ENCODE data around the gene KIDINS220. TPM values are rescaled to one million over a fixed set of nuclear protein-coding genes. Genes with fewer than 3 reads are reported as not detected.

The KIDINS220 gene
- total RNA-seq, 2 donors from 2014 or later: 36.1 to 49.9 TPM

DNA sequence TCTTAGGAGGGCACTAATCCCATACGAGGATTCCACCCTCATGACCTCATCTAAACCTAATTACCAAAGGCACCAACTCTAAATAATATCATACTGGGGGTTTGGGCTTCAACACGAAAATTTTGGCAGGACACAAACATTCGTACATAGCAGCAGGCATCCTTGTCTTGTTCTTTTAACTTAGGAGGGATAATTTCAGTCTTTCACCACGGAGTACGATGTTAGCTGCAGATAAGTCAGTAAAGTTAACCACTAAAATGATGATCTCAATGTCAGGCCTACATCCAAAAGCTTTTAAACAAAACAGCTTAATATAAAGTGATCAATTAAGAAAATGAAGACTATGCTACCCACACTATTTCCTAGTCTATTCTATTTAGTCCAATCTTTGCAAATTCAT, 80.7 kb downstream of the KIDINS220 start:
- peaks cover 0 to 11% of the 10 kb centered on the region in 2 donors for H3K9me3 ChIP-seq
- no peaks in the 10 kb centered on the region for H3K27me3 ChIP-seq
- no peak overlapping the region for H3K4me3 ChIP-seq
- peaks cover 10% of the 10 kb centered on the region for H3K36me3 ChIP-seq
- DNase-seq (ENCODE audit: low spot score): no peak
- TF ChIP-seq, protein P1, sequence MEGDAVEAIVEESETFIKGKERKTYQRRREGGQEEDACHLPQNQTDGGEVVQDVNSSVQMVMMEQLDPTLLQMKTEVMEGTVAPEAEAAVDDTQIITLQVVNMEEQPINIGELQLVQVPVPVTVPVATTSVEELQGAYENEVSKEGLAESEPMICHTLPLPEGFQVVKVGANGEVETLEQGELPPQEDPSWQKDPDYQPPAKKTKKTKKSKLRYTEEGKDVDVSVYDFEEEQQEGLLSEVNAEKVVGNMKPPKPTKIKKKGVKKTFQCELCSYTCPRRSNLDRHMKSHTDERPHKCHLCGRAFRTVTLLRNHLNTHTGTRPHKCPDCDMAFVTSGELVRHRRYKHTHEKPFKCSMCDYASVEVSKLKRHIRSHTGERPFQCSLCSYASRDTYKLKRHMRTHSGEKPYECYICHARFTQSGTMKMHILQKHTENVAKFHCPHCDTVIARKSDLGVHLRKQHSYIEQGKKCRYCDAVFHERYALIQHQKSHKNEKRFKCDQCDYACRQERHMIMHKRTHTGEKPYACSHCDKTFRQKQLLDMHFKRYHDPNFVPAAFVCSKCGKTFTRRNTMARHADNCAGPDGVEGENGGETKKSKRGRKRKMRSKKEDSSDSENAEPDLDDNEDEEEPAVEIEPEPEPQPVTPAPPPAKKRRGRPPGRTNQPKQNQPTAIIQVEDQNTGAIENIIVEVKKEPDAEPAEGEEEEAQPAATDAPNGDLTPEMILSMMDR (IDR thresholded peaks at IDR 0.05): no peak
- H3K4me1 ChIP-seq: peaks cover 0 to 7% of the 10 kb centered on the region in 2 donors
- no peak overlapping the region for H3K27ac ChIP-seq

GRCh38 chr2:8756230-8756629, 81.2 kb downstream of the KIDINS220 start:
- TF ChIP-seq, protein P1 (IDR thresholded peaks at IDR 0.05): no peak
- DNase-seq (ENCODE audit: low spot score): no peak
- Histone ChIP-seq H3K36me3 (peaks cover 10% of the 10 kb centered on the region), H3K4me1 (peaks cover 0 to 7% of the 10 kb centered on the region in 2 donors), H3K27ac (no peak overlapping the region), H3K4me3 (no peak overlapping the region), H3K9me3 (peaks cover 0 to 11% of the 10 kb centered on the region in 2 donors), H3K27me3 (no peaks in the 10 kb centered on the region)

DNA sequence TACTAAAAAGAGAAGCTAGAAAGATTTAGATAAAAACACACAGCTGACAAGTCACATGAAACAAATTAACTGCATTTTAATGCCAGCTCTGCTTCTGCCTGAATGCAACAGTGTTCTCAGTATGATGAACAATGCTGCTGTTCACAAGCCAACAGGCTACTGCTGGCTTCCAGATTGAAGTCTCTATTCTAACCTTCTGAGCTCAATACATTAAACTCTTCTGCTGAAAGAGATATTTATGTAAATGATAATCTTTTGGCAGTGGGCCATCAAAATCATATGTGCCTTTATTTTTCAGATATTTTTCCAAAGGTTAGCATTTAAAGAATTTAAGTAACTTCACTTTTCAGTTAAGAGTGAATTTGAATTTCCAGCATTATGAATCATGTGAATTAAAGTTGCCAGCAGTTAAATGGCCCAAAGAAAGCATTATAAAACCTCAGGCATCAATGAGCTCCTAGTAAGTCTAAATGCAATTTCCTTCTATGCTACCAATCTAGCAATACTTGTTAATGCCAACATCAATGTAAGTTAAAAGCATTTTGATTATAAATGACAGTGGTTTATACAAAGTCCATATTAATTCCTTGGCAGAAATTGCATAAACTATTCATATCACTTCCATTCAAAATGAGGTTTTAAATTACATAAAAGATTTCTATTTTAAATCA, 83.2 kb downstream of the KIDINS220 start:
- no peak for DNase-seq (ENCODE audit: low spot score)
- Histone ChIP-seq H3K4me1 (peaks cover 0 to 7% of the 10 kb centered on the region in 2 donors), H3K27ac (no peak overlapping the region), H3K27me3 (no peaks in the 10 kb centered on the region), H3K36me3 (peaks cover 17% of the 10 kb centered on the region), H3K4me3 (no peak overlapping the region), H3K9me3 (peaks cover 0 to 11% of the 10 kb centered on the region in 2 donors)
- TF ChIP-seq, protein P1 (IDR thresholded peaks at IDR 0.05): no peak

GRCh38 chr2:8753609-8754008, 83.8 kb downstream of the KIDINS220 start:
- DNase-seq (ENCODE audit: low spot score): no peak
- H3K27ac ChIP-seq: no peak overlapping the region
- H3K9me3 ChIP-seq: peaks cover 0 to 11% of the 10 kb centered on the region in 2 donors
- no peaks in the 10 kb centered on the region for H3K27me3 ChIP-seq
- peaks cover 17% of the 10 kb centered on the region for H3K36me3 ChIP-seq
- TF ChIP-seq, protein P1 (IDR thresholded peaks at IDR 0.05): no peak
- peaks cover 0 to 7% of the 10 kb centered on the region in 2 donors for H3K4me1 ChIP-seq
- no peak overlapping the region for H3K4me3 ChIP-seq

- no peak overlapping the region for H3K27ac ChIP-seq
- H3K4me1 ChIP-seq: peaks cover 0 to 7% of the 10 kb centered on the region in 2 donors
- H3K9me3 ChIP-seq: peaks cover 0 to 11% of the 10 kb centered on the region in 2 donors
- no peak for DNase-seq (ENCODE audit: low spot score)
- peaks cover 17% of the 10 kb centered on the region for H3K36me3 ChIP-seq
- TF ChIP-seq, protein P1 (IDR thresholded peaks at IDR 0.05): no peak
- no peak overlapping the region for H3K4me3 ChIP-seq
- no peaks in the 10 kb centered on the region for H3K27me3 ChIP-seq
Measured at GRCh38 chr2:8752385-8752784, 85.0 kb downstream of the KIDINS220 start.

GRCh38 chr2:8750221-8750620, 87.2 kb downstream of the KIDINS220 start:
- Histone ChIP-seq H3K27me3 (no peaks in the 10 kb centered on the region), H3K9me3 (no peaks in the 10 kb centered on the region), H3K27ac (no peak overlapping the region), H3K36me3 (peaks cover 15% of the 10 kb centered on the region), H3K4me3 (no peak overlapping the region), H3K4me1 (peaks cover 0 to 7% of the 10 kb centered on the region in 2 donors)
- TF ChIP-seq, protein P1 (IDR thresholded peaks at IDR 0.05): no peak
- no peak for DNase-seq (ENCODE audit: low spot score)

All from right atrium auricular region (tissue), 2 donors.